HT-29 (cell line): ENCODE results near the gene SBSN. TPM values are rescaled to one million over a fixed set of nuclear protein-coding genes. Genes with fewer than 3 reads are reported as not detected.

Source experiments
- DNase-seq: peaks from one replicate; pipeline ENCODE4 v3.0.0-alpha.2; 2015; ENCODE audit warnings: low spot score
- total RNA-seq: library from RNA; depleted of rRNA; stranded (reverse); fragments of >200 nt; shearing (Covaris generic); gene quantifications from 2 replicates; pipeline ENCODE4 v1.2.3, GENCODE V29; 2014

The SBSN gene
- total RNA-seq, 1 experiment from 2014 or later: not detected

DNA sequence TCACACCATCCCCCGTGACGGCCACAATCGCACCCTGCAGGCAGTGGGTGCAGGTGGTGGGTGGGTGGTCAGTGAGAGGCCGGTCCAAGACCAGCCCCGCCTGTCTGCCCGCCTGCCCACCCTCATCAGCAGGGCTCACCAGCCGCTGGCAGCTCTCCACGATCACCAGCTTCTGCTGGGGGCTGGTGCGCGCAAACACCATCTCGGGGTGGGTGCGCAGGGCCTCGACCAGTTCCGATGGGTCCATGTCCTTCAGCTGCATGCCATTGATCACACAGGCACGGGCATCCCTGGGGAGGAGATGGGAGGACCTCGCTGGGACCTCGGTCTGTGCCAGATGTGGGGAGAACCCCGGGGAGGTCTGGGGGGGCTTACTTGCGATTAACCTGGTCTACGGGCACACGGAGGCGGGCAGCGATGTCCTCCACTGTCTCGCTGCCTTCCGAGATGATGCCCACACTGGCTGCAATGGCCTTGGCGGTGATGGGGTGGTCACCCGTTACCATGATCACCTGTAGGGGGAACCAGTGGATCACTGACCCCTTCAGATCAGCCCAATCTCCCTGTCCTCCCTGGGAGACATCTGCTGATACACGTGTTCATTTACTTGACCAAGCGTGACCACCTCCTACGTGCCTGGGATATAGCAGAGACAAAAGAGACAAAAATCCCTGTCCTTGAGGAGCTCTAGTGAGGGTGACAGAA lies 27.3 kb upstream of the SBSN start:
- peak; percentile 73 for DNase-seq

DNA sequence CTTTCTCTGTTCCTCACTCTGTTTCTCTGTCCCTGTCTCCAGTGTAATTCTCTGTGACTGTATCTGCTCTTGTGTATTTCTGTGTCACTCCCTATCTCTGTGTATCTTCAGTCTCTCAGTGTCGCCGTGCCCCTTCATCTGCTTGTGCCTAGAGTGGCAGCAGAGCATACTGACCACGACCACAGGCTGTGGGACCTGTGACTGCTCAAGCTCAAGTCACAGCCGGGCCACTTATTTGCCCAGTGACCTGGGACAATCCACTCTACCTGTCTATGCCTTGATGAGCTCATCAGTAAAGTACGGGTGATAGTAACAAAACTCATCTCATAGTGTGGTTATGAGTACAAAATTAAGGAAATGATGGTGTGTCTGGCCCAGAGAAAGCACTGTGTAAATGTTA lies 26.0 kb upstream of the SBSN start:
- no peak for DNase-seq

DNA sequence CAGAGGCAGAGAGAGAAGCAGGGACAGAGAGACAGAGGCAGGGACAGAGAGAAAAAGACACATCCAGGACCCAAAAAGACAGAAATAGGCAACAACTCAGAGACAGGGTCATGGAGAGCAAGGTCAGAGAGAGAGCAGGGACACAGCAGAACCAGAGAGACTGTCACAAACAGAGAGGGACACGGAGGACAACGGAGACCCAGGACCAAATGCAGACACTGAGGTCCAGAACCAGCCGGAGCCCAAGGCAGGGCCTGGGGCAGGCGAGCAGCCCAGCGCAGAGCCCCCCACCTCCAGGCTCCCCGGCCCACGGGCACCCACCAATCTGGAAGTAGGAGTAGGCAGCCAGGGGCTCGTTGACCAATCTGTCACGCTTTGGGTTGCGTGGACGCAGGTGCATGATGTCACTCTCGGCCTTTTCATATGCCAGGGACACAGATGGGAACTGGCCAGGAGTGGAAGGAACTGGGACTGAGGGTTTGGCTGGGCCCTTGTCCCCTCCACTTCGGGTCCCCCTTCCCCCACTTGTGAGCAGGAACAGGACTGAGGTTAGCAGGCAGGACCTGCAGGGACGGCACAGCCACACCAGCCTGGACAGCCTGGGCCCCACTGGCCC lies 25.4 kb upstream of the SBSN start:
- DNase-seq: no peak

DNA sequence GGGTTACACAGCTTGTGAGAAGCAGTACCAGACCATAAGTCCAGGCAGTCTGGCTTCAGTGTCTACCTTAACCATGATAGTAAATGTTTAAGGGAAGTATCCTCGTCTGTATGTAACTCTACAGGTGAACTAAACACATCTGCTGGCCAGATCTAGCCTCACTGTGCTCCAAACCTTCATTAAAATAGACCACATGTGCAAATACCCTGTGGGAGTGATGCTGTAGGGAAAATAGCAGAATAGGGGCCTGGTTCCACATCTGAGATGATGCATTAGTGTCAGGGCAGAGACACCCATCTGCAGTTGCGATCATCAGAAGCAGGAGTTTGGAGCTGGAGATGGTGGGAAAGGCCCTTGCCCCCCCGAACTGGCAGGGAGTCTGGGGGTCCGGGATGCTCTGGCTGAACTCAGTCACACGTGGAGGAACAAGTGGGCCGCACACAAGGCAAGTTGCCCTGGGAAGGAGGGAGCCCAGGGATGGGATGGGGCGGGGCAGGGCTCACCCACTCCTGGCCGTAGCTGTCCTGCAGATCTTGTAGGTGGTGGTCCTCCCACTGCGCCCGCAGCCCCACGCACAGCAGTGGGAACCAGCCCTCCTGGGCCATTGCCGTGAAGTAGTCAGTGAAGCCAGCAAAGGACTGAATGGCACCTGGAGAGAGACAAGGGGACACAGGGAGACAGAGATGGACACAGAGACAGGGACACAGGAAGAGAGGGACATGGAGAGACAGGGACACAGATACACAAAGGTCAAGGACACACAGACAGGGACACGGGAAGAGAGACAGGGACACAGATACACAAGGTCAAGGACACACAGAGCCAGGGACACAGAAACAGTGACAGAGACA lies 24.6 kb upstream of the SBSN start:
- no peak for DNase-seq

DNA sequence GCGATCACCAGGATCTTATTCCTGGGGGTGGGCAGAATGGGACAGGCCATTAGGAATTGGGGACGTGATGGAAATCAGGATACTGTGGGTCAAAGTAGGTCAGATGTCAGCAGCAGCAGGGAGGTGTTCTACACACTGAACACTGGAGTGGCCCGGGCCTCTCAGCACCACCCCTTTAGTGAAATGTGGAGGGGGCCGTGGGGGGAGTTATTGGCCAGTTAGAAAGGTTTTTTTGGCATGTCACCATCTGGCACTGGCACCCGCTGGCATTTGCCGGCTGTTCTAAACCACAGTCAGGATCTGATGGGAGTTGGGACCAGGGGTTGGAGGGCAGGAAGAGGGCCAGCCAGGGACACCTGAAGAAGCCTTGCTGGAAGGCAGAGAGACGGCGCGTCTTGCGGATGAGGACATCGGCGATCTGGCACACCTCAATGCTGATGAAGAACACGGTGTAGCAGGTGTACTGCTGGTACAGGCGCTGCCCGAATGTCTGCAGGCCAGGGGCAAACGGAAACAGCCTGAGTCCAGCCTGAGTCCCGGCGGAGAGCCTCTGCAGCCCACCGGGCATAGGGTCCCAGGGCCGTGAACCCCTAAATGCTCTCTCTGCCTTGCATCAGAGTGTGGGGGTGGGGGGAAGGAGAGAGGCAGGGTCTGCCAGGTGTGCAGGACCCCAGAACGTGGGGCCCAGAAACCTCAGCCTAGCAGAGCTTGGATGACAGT lies 23.1 kb upstream of the SBSN start:
- no peak for DNase-seq

DNA sequence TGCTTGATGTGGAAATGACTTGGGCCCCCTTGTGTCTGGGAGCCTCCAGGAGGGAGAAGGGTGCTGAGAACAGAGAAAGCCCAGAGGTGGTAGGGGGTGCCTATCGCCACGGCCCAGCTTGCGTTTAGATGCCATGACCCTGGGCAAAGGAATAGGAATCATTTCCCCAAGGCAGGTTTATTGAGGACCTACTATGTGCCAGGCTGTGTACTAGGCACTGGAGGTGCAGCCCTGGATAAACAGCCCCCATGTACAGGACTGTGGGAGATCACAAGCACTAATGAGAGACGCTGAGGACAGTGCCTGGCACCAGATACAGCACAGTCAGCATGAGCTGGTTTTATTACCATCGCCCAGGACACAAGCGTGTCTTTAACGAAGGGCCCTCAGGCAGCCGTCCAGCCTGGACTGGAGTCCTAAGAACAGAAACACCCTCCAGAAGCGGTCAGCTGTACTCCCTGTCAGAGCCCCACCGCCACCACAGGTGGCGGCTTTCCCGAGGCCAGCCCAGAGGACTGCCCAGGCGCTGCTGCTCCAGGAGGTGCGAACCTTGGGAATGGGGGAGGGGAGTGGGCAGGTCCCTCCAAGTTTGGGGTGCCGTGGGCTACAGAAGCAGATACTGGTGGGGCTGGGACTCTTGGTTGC lies 21.9 kb upstream of the SBSN start:
- DNase-seq: no peak

DNA sequence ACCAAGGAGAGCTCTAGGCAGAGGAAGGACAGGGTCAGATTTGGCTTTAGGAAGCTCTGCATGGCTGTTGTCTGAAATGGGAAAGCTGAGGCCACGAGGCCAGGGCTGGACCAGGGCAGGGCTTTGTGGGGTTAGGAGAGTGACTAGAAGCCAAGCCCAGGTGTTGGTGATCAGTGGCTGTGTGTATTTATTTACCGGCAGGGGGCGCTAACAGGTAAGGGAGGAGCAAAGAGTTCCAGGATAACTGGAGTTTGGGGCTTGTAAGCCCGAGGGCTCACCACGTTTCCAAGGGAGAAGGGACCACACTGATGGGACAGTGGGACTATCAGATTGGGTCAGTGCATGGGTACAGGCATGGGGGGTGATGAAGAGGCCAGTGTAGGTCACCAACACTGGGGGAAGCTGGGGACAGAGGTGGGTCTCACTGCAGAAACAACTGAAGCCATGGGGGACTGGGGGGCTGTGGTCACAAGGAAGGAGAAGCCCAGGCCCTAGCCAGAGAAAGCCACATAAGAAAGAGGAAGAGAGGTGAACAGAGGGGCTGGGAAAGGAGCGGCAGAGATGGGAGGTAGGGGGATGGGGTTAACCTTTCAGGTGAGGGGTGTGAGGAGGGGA lies 21.2 kb upstream of the SBSN start:
- DNase-seq: peak; percentile 90

DNA sequence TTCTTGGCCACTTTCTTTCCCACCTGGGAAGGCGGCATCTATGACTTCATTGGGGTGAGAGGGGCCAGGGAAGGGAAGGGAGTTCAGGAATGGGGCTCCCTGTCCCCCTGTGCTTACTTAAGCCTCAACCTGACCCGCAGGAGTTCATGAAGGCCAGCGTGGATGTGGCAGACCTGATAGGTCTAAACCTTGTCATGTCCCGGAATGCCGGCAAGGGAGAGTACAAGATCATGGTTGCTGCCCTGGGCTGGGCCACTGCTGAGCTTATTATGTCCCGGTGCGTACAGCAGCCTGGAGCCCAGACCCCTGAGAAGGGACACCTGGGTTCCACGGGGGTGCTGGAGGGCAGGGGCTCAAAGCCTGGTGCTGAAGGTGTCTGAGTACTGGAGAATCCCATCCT lies 18.4 kb upstream of the SBSN start:
- no peak for DNase-seq

DNA sequence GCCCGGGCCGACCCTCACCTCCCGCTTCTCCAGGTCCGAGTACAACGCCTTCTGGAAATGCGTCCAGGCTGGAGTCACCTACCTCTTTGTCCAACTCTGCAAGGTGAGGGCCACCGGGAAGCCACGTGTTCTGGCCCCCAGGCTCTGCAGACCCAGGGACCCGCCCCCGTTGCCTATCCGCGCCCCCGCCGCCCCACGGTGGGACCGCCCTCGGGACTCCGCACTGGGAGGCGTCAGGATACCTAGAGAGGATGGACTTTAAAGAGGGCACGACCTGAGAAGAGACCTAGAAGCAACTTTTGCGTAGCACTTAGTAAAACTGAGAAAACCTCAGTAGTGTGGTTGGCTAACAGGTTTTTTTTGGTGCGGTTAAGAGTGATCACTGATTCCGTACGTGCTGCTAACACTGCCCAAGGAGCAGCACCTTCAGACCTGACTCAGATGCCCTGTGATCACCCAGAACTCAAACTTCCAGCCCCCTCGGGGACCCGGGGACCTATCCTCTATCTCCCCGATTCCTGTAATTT lies 17.8 kb upstream of the SBSN start:
- peak; percentile 40 for DNase-seq

DNA sequence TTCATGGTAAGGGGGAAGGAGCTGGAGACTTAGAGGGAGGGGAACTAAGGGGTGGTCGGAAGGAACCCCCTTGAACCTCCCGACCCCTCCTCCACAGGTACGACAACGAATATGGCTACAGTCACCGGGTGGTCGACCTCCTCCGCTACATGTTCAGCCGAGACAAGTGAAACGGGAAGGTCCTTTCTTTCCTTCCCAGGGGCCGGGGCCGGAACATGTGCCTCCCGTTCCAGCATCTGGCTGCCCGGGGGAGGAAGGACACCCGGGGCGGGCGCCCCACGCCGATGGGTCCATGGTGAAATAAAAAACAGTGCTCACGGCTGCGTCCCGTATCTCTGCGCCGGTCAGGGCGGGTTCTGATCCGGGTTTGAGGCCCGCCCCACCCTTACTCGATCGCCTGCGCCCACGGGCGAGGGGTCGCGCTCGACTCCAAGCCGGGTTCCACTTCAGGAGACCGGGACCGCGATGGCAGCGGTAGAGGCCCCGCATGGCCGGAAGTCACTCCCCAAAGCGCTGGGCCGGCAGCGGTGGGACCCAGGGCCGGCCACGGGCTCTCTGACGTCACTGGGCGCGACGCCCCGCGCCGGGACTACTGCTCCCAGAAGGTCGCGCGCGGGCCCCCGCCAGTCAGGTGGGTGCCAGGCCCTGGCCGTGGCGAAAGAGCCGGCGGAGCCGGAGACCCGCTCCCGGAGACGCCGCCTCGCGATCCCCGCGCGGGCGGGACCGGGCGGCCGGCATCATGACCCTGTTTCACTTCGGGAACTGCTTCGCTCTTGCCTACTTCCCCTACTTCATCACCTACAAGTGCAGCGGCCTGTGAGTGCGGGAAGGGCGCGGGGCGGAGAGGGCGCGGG lies 17.1 kb upstream of the SBSN start, which contains the start of gene TMEM147:
TSS of gene TMEM147 (plus strand) at position 626 of the 854 bp plus-strand sequence. CDS start at position 740, 114 bp downstream.
- DNase-seq: peak; percentile 99

DNA sequence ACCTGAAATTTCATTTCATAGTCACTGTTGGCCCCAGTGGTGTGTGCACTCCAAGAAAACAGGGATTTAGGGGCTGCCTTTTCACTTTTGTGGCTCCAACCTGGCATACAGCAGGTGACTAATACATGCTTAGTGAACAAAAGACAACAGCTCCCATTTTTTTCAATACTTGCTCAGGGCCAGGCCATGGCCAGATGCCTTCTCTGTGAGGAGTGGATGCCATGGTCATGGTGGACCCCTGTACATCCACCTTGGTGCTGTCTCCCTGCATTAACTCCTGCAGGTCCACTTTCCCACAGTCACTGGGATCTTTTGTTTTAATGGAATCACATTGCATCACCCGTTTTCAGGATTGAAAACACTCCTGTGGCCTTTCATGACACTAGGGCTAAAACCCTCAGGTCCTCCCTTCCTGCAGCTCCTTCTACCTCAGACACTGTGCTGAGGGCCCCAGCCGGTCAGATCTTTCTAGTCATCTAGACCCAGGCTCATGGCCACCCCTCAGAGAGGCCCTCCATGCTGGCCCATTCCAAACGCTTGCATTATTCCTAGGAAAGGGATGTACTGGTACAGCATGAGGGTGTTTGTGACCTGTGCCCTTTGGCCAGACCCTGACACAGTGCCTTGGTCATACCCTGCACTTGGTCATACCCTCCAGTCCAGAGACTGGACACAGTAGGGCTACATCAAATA lies 16.1 kb upstream of the SBSN start:
- no peak for DNase-seq

DNA sequence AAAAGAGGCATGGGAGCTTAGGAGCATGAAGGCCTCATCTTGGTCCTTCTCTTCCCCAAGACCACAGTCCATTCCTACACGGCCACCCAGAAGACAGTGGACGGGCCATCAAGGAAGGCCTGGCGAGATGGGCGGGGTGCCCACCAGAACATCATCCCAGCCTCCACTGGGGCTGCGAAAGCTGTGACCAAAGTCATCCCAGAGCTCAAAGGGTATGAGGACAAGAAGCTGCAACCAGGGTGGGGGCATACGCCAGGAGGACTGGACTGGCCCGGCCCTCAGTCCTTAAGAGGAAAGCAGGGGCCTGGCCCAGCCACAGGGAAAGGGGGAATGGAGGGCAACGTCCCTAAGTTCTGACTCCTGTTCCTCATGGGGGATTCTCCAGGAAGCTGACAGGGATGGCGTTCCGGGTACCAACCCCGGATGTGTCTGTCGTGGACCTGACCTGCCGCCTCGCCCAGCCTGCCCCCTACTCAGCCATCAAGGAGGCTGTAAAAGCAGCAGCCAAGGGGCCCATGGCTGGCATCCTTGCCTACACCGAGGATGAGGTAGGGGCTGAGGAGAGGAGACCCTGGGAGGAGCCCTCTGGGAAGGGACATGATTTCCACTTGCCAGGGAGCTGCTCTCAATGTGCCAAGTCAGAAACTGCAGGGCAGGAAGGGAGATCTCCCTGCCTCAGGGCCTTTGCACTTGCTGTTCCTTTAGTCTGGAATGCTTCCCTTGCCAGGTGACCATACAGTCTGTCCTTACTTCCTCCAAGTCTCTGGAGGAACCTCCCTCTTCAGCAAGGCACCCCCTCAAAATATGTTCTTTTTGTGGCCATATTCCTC lies 15.4 kb upstream of the SBSN start:
- no peak for DNase-seq

DNA sequence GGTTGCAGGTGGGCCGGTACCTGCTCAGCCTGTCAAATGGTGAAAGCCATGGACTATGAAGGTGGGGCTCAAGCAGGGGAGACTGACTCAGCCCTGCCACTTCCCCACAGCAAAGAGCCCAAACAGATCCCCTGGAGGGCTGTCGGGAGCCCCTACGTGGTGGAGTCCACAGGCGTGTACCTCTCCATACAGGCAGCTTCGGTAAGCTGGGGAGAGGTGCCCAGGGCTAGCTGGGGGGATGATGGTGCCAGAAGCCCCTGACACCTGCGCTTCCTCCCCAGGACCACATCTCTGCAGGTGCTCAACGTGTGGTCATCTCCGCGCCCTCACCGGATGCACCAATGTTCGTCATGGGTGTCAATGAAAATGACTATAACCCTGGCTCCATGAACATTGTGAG lies 14.1 kb upstream of the SBSN start:
- no peak for DNase-seq

DNA sequence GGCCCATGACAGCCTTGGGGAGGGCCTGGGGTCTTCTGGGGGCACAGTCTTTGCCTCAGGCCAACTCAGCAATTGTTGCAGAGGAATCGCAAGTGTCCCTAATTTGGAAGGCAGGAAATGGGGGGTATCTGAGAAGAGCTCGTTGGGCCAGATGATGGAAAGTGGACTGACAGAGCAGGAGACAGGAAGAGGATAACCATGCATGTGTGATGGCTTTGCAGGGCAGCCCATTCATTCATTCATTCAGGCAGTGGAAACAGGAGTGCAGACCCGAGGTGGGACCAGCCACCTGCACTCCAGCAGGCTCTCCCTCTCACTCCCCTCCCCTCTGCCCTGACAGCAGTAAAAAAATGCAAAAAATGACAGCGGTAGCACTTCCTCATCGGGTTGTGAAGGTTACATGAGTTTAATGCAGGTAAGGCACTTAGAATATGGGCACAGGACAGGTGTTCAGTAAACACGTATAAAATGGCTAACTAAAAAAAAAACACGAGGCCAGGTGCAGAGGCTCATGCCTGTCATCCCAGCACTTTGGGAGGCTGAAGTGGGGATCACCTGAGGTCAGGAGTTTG lies 12.3 kb upstream of the SBSN start:
- no peak for DNase-seq

DNA sequence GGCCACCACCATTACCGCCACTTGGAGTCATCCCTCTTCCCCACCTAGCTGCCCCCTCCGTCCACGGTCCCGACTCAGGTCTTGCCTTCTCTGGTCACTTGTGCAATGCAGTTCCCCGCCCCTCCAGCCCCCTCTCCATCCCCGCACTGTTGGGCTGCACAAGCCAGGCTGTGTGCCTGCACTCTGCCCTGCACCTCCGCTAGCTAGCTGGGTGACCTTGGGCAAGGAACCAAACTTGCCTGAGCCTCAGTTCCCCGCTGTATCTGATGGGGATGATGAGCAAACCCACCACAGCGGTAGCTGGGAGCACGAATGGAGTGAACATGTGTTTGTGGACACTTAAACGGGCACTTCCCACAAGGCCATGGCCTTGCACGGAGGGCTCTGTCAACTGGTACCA lies 11.7 kb upstream of the SBSN start:
- no peak for DNase-seq

DNA sequence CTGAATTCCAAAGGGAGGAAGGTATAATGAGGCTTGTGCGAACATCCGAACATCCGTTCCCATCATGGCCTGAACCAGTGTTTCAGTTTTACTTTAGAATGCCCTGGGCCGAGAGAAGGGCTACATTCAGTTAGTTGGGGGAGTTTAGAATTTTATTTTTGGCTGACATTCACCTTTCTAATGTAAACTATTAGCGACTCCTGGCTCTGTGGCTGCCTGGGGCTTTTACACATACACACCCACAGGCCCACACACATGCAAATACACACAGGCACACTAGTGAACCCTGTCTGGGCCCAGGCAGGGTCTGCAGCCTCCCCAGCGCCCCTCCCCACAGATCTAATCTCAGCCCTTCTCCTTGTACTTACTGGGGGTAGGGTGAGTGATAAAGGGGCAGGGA lies 11.2 kb upstream of the SBSN start:
- DNase-seq: no peak

DNA sequence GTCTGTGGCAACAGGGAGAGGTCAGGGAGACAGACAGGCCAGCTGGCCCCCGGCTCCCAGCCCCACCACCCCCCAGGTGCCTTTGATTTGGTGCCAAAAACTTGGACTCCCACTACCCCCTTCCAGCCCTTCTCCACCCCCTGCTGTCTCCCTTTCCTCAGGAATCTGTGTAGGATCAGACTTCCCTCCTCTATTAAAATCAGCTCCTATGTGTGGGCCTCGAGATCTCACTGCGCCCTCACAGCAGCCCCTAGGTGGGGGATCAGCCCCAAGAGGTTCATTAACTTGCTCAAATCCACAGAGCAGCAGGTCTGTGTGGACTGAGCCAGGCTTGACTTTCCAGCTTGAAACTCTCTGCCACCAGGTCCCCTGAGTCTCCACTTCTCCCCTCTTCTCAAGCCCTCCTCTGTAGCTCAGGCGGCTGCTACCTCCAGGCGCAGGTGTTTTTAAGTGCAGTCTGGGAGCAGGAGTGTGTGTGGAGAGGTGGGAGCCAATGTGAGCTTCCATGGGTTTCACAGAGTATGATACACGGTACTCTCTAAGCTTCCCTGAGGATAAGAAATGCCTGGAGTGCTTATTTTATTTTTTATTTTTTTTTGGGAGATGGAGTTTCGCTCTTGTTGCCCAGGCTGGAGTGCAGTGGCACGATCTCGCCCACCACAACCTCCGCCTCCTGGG lies 6.8 kb upstream of the SBSN start:
- no peak for DNase-seq
